A549 (cell line): ENCODE results near the gene LHFPL5. TPM values are rescaled to one million over a fixed set of nuclear protein-coding genes. Genes with fewer than 3 reads are reported as not detected.

Experiments used
- ATAC-seq, 2 experiments: fragments of 200-7000 bp in 1 of 2; fragments of >200 bp in 1 of 2; cut with Nextera tagmentation in 1 of 2; cut with Tn5 transposase in 1 of 2; 3 replicates each; pipeline versions ENCODE4 v1.8.0 to v1.9.1; 2018 to 2020; ENCODE audit warnings: mild to moderate bottlenecking in 1 of 2, moderate library complexity in 1 of 2
- CTCF ChIA-PET: fragments of 300-600 bp; sonication (Branson Sonifier 250); formaldehyde crosslinking; extraction: SDS; loops from one replicate; lab custom pipeline; 2021; ENCODE audit warnings: antibody characterized with exemption, inconsistent platforms; lab: Yijun Ruan, JAX
- POLR2A ChIA-PET: fragments of 350-600 bp; formaldehyde crosslinking; extraction: SDS; loops from one replicate; lab custom pipeline; 2021; ENCODE audit warnings: antibody characterized with exemption, inconsistent platforms; lab: Yijun Ruan, JAX
- DNase-seq, 2 experiments: peaks; one replicate each; pipeline versions ENCODE4 v3.0.0 to v3.0.0-alpha.2; 2011 to 2016; ENCODE audit warnings: low read depth in 1 of 2, low spot score in 1 of 2
- FAIRE-seq: peaks from 2 replicates; lab custom pipeline; 2011; peaks lifted over from hg19 to GRCh38; lab: Jason Lieb, UNC
- H3K27ac ChIP-seq, 2 experiments: fragments of >200 bp; sonication (Bioruptor Twin); formaldehyde crosslinking; 3 replicates each; pipeline ENCODE4 v1.5.1; 2016 to 2017
- H3K4me1 ChIP-seq: fragments of >200 bp; sonication (Bioruptor Twin); formaldehyde crosslinking; 3 replicates; pipeline ENCODE4 v1.6.1; 2016
- H3K4me2 ChIP-seq: fragments of >200 bp; sonication (Bioruptor Twin); formaldehyde crosslinking; 3 replicates; pipeline ENCODE4 v1.6.1; 2016
- H3K4me3 ChIP-seq: fragments of >200 bp; sonication (Bioruptor Twin); formaldehyde crosslinking; 3 replicates; pipeline ENCODE4 v1.5.1; 2016
- H3K9me3 ChIP-seq: fragments of >200 bp; sonication (Bioruptor Twin); formaldehyde crosslinking; 3 replicates; pipeline ENCODE4 v1.6.1; 2016
- ATOH8 ChIP-seq: fragments of 250-450 bp; sonication (Bioruptor Pico); IDR thresholded peaks from 2 replicates; pipeline ENCODE4 v1.5.0; 2020; ENCODE audit warnings: low read depth, mild to moderate bottlenecking, moderate library complexity
- BHLHE40 ChIP-seq: IDR thresholded peaks from 2 replicates; pipeline ENCODE4 v1.6.1; 2012; ENCODE audit warnings: low read depth, low read length, inconsistent platforms
- CEBPB ChIP-seq, 2 experiments: fragments of >200 bp in 1 of 2; sonication (Bioruptor Twin) in 1 of 2; formaldehyde crosslinking in 1 of 2; IDR thresholded peaks; 2 replicates each; pipeline ENCODE4 v1.6.1; 2012 to 2016
- CHD4 ChIP-seq: fragments of 200-600 bp; sonication (generic); IDR thresholded peaks from 2 replicates; pipeline ENCODE4 v1.6.1; 2016; ENCODE audit warnings: antibody characterized with exemption, mild to moderate bottlenecking, borderline replicate concordance
- EHF ChIP-seq: fragments of 250-450 bp; sonication (Bioruptor Pico); IDR thresholded peaks from 2 replicates; pipeline ENCODE4 v1.5.0; 2020; ENCODE audit warnings: mild to moderate bottlenecking
- EP300 ChIP-seq, 2 experiments: fragments of >200 bp; sonication (Bioruptor Twin); formaldehyde crosslinking; IDR thresholded peaks; 2 replicates in 1 of 2; 3 replicates in 1 of 2; pipeline ENCODE4 v1.6.1; 2016 to 2017
- FOSL2 ChIP-seq, 2 experiments: fragments of 450-650 bp in 1 of 2; fragments of >200 bp in 1 of 2; sonication (Bioruptor Twin) in 1 of 2; formaldehyde crosslinking; IDR thresholded peaks; 2 replicates each; pipeline versions ENCODE4 v1.5.0 to v1.6.1; 2016 to 2020; ENCODE audit warnings: mild to moderate bottlenecking in 1 of 2, moderate library complexity in 1 of 2
- FOXS1 ChIP-seq: fragments of 250-450 bp; sonication (Bioruptor Pico); IDR thresholded peaks from 2 replicates; pipeline ENCODE4 v1.5.0; 2020; ENCODE audit warnings: mild to moderate bottlenecking, moderate library complexity
- GATA3 ChIP-seq: IDR thresholded peaks from 2 replicates; pipeline ENCODE4 v1.6.1; 2012; ENCODE audit warnings: borderline replicate concordance
- HES2 ChIP-seq: fragments of >200 bp; sonication (Bioruptor Twin); formaldehyde crosslinking; IDR thresholded peaks from 2 replicates; pipeline ENCODE4 v1.6.1; 2016
- HEYL ChIP-seq: fragments of 250-450 bp; sonication (Bioruptor Pico); IDR thresholded peaks from 2 replicates; pipeline ENCODE4 v1.8.0; 2021; ENCODE audit warnings: mild to moderate bottlenecking, moderate library complexity
- HOXA7 ChIP-seq: fragments of 250-450 bp; sonication (Bioruptor Pico); IDR thresholded peaks from 2 replicates; pipeline ENCODE4 v1.5.0; 2020; ENCODE audit warnings: mild to moderate bottlenecking, moderate library complexity
- JUN ChIP-seq, 2 experiments: fragments of >200 bp; sonication (Bioruptor Twin); formaldehyde crosslinking; IDR thresholded peaks; 2 replicates in 1 of 2; 3 replicates in 1 of 2; pipeline ENCODE4 v1.6.1; 2016 to 2017
- MAFK ChIP-seq: fragments of 450-650 bp; IDR thresholded peaks from 2 replicates; pipeline ENCODE4 v1.6.1; 2014; ENCODE audit not compliant: partially characterized antibody
- NFE2L2 ChIP-seq: fragments of 150-350 bp; conservative IDR thresholded peaks from 2 replicates; pipeline ENCODE4 v1.6.1; 2014; ENCODE audit warnings: low read length
- NPAS2 ChIP-seq: fragments of 250-450 bp; sonication (Bioruptor Pico); IDR thresholded peaks from 2 replicates; pipeline ENCODE4 v1.8.0; 2022; ENCODE audit warnings: mild to moderate bottlenecking, moderate library complexity, borderline replicate concordance
- NR3C1 ChIP-seq: fragments of >200 bp; sonication (Bioruptor Twin); formaldehyde crosslinking; IDR thresholded peaks from 3 replicates; pipeline ENCODE4 v1.6.1; 2017
- RCOR1 ChIP-seq: fragments of 150-350 bp; IDR thresholded peaks from 2 replicates; pipeline ENCODE4 v1.6.1; 2014; ENCODE audit warnings: antibody characterized with exemption, low read length, low read depth
- REST ChIP-seq: fragments of 200-600 bp; sonication (generic); IDR thresholded peaks from 2 replicates; pipeline ENCODE4 v1.6.1; 2016; ENCODE audit warnings: antibody characterized with exemption, mild to moderate bottlenecking, moderate library complexity
- RNF2 ChIP-seq: fragments of 200-600 bp; sonication (generic); IDR thresholded peaks from 2 replicates; pipeline ENCODE4 v1.6.1; 2016; ENCODE audit warnings: low read depth, mild to moderate bottlenecking, antibody characterized with exemption, moderate library complexity, borderline replicate concordance
- SMC3 ChIP-seq: fragments of >200 bp; sonication (Bioruptor Twin); formaldehyde crosslinking; IDR thresholded peaks from 3 replicates; pipeline ENCODE4 v1.6.1; 2018; ENCODE audit warnings: inconsistent platforms
- SREBF2 ChIP-seq: fragments of 450-650 bp; IDR thresholded peaks from 2 replicates; pipeline ENCODE4 v1.6.1; 2014; ENCODE audit warnings: mild to moderate bottlenecking, moderate library complexity
- TFCP2L1 ChIP-seq: fragments of 250-450 bp; sonication (Bioruptor Pico); IDR thresholded peaks from 2 replicates; pipeline ENCODE4 v1.5.0; 2021; ENCODE audit warnings: mild to moderate bottlenecking
- TP53 ChIP-seq: fragments of 250-450 bp; sonication (Bioruptor Pico); IDR thresholded peaks from 2 replicates; pipeline ENCODE4 v1.5.0; 2021; ENCODE audit warnings: mild to moderate bottlenecking, moderate library complexity
- USF2 ChIP-seq: fragments of 450-650 bp; IDR thresholded peaks from 2 replicates; pipeline ENCODE4 v1.6.1; 2014; ENCODE audit warnings: antibody characterized with exemption
- ZSCAN20 ChIP-seq: fragments of 250-450 bp; sonication (Bioruptor Pico); IDR thresholded peaks from 2 replicates; pipeline ENCODE4 v1.8.0; 2022; ENCODE audit warnings: mild to moderate bottlenecking, moderate library complexity
- WGBS: methylation state at CpG from one replicate; pipeline ENCODE4 v1.1.6; 2017; ENCODE audit errors: missing lambda C conversion rate; 5-methylcytosine and 5-hydroxymethylcytosine counted together
- polyA plus RNA-seq, 4 experiments: library from polyadenylated mRNA; depleted of rRNA in 3 of 4; stranded (reverse); fragments of >200 nt; fragmentation: RNase III in 1 of 4; extraction: RNeasy Plus Mini Kit Qiagen cat#74134 plus additional on column Dnase treatment in 1 of 4; gene quantifications; 2 replicates in 3 of 4; 3 replicates in 1 of 4; pipeline ENCODE4 v1.2.3, GENCODE V29; 2011 to 2017

The LHFPL5 gene
- polyA plus RNA-seq, 2 of the 4 experiments (the other 2 are of a cell fraction), result 0.06 to 0.17 TPM

- FAIRE-seq (no peak), ATAC-seq (no peak), DNase-seq (no peak)
- no peaks in the 10 kb centered on the region for H3K9me3 ChIP-seq
- no peak overlapping the region for H3K4me2 ChIP-seq
- no peaks in the 10 kb centered on the region for H3K4me1 ChIP-seq
- H3K4me3 ChIP-seq, result no peak overlapping the region
- POLR2A ChIA-PET, result no interaction called here
- CTCF ChIA-PET, result interaction anchor here (0.7 kb wide), 1 partner anchor 63 kb away, joined by 3 read pairs; no protein-coding TSS in a partner anchor
- TF ChIP-seq EHF (CRISPR knock-in tag), result no peak
- no peak for TF ChIP-seq RNF2
- no peak for TF ChIP-seq HEYL
- no peak for TF ChIP-seq USF2
- no peak for TF ChIP-seq REST
- TF ChIP-seq ATOH8, result no peak
- TF ChIP-seq HOXA7, result no peak
- TF ChIP-seq ZSCAN20 (CRISPR knock-in tag), result no peak
- WGBS, result 54% methylated on average over 1 of the region's 1 CpG
- H3K27ac ChIP-seq, result no peak overlapping the region
These were observed 33.9 kb downstream of the LHFPL5 start for GRCh38 chr6:35839019-35839418.

- Histone ChIP-seq H3K4me3 (no peak overlapping the region), H3K4me1 (no peaks in the 10 kb centered on the region), H3K4me2 (no peak overlapping the region), H3K27ac (no peak overlapping the region), H3K9me3 (no peaks in the 10 kb centered on the region)
- ATAC-seq (no peak), DNase-seq (no peak), FAIRE-seq (no peak)
- ChIA-PET POLR2A (no interaction called here), CTCF (no interaction called here)
- TF ChIP-seq CHD4, result no peak
- no peak for TF ChIP-seq CEBPB (IDR thresholded peaks at IDR 0.05)
- TF ChIP-seq MAFK, result no peak
- no peak for TF ChIP-seq RCOR1
- TF ChIP-seq SMC3, result no peak
- TF ChIP-seq REST, result no peak
- no peak for TF ChIP-seq JUN (IDR thresholded peaks at IDR 0.05)
- no peak for TF ChIP-seq SREBF2
- no peak for TF ChIP-seq NR3C1
- TF ChIP-seq FOXS1 (CRISPR knock-in tag), result no peak
- TF ChIP-seq RNF2, result no peak
- TF ChIP-seq TFCP2L1 (CRISPR knock-in tag), result no peak
- TF ChIP-seq TP53, result no peak
- TF ChIP-seq BHLHE40, result no peak
- no peak for TF ChIP-seq NPAS2 (CRISPR knock-in tag)
- no peak for TF ChIP-seq GATA3
- TF ChIP-seq HES2, result no peak
- no peak for TF ChIP-seq FOSL2 (IDR thresholded peaks at IDR 0.05)
- TF ChIP-seq FOSL2 (CRISPR knock-in tag; IDR thresholded peaks at IDR 0.05), result no peak
- TF ChIP-seq NFE2L2, result no peak
- TF ChIP-seq EP300 (IDR thresholded peaks at IDR 0.05), result no peak
- 92% methylated on average over 3 of the region's 3 CpGs for WGBS
These were observed 37.2 kb downstream of the LHFPL5 start for GRCh38 chr6:35842381-35842780.
